DMS 273 (cell line): ENCODE data around the gene SLC23A1.
"Not testable (repeated sequence)": the region's sequence is repeated elsewhere in the genome, so short reads cannot be mapped to it uniquely, and the experiment has no call there.

Experiments used
- DNase-seq: peaks from one replicate; lab custom pipeline; 2025; ENCODE audit not compliant: unreplicated experiment; lab: John Stamatoyannopoulos, UW

Gene SLC23A1

GRCh38 chr5:139371482-139372435 lies 11.3 kb downstream of the SLC23A1 start:
- no peak for DNase-seq

DNA sequence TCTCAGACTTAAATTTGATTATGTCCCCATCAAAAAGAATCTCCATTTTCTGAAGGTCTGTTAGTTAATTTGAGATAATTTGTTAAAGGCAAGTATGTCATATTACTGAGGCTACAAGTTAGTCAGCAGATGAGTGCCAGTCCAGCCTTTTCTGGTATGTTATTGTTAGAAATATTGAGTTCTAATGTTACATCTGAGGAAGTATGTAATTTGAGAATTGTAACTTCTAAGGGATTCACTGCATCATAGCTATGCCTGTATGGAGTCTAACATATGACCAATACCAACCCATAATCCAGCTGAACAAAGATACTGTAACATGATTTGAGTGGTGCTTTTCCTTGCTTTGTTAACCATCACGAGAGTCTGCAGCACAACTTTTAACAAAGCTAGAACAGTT lies 13.9 kb downstream of the SLC23A1 start:
- DNase-seq, result no peak

DNA sequence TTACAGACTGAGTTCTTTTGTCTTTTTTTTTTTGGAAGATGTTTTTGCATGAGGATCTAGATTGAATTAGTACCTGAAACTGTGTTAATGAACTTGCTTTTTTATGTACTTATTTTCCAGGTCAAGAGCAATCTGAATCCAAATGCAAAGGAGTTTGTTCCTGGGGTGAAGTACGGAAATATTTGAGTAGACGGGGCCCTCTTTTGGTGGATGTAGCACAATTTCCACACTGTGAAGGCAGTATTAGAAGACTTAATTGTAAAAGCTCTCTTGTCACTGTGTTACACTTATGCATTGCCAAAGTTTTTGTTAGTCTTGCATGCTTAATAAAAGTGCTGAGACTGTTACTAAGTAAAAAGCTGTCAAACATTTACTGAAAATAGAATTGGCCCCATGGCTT lies 14.5 kb downstream of the SLC23A1 start:
- peak; percentile 46 for DNase-seq

GRCh38 chr5:139364466-139364865 lies 18.6 kb downstream of the SLC23A1 start:
- no peak for DNase-seq

DNA sequence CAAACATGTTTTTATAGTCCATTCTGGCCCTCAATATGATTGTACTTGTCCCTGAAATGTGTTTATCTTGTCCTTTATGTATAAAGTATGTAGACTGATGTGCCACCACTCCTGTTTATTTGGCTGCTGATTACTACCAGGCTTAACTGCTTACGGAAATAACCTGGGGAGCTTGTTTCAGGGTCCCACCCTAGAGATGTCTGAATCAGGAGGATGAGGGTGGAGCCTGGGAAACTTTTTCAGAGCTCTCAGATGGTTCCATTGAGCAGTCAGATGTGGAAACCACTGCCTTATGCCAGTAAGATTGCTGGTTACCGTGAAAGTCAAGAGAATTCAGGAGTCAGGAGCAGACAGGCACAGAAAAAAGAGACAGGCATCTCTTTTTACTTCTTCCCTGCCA lies 19.2 kb downstream of the SLC23A1 start:
- no peak for DNase-seq

DNA sequence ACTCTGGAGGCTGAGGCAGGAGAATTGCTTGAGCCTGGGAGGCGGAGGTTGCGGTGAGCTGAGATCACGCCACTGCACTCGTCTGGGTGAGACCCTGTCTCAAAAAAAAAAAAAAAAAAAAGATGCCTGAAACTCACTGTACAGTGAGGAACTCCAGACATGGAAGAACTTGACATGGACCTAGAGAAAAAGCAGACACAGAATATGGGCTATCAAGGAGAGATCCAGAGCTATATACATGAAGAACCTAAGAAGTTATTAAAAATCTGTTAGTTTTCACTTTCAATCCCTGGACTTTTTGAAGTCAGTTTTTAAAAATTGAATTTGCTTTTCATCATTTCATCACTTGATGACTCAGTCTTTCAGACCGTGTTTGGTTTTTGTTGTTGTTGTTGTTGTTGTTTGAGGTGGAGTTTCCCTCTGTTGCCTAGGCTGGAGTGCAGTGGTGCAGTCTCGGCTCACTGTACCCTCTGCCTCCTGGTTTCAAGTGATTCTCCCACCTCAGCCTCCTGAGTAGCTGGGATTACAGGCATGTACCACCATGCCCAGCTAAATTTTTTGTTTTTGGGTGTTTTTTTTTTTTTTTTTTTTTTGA lies 21.2 kb downstream of the SLC23A1 start:
- DNase-seq, result no peak

GRCh38 chr5:139360384-139360783 lies 22.7 kb downstream of the SLC23A1 start:
- DNase-seq, result no peak

GRCh38 chr5:139358064-139358463 lies 25.0 kb downstream of the SLC23A1 start:
- DNase-seq, result no peak

DNA sequence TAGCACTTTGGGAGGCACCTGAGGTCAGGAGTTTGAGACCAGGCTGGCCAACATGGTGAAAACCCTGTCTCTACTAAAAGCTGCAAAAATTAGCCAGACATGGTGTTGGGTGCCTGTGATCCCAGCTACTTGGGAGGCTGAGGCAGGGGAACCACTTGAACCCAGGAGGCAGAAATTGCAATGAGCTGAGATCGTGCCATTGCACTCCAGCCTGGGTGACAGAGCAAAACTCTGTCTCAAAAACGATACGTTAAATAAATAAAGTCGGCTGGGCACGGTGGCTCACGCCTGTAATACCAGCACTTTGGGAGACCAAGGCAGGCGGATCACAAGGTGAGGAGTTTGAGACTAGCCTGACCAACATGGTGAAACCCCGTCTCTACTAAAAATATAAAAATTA lies 27.2 kb downstream of the SLC23A1 start:
- not testable (repeated sequence) for DNase-seq

DNA sequence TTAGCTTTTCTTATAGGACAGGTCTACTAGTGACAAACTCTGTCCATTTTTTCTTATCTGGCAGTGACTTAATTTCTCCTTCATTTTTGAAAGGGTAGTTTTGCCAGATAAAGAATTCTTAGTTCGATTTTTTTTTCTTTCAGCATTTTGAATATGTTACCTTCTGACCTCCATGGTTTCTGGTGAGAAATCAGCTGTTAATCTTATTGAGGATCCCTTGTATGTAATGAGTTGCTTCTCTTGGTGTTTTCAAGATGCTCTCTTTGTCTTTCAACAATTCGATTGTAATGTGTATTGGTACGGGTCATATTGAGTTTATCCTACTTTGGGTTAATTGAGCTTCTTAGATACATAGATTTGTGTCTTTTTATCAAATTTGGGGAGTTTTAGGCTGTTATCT lies 28.9 kb downstream of the SLC23A1 start:
- DNase-seq, result no peak

- not testable (repeated sequence) for DNase-seq
Measured at GRCh38 chr5:139347863-139348262, 35.2 kb downstream of the SLC23A1 start.

DNA sequence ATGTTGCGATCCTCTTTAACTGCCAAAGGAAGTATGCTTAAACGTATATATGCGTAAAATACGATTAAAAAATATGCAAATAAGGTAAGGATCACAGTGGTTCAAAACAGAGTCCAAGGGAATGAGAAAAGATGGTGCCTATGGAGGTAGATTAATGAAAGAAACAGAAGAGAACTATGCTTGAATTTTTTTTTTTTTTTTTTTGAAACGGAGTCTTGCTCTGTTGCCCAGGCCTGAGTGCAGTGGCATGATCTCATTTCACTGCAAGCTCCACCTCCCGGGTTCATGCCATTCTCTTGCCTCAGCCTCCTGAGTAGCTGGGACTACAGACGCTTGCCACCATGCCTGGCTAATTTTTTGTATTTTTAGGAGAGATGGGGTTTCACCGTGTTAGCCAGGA lies 37.7 kb downstream of the SLC23A1 start:
- not testable (repeated sequence) for DNase-seq

DNA sequence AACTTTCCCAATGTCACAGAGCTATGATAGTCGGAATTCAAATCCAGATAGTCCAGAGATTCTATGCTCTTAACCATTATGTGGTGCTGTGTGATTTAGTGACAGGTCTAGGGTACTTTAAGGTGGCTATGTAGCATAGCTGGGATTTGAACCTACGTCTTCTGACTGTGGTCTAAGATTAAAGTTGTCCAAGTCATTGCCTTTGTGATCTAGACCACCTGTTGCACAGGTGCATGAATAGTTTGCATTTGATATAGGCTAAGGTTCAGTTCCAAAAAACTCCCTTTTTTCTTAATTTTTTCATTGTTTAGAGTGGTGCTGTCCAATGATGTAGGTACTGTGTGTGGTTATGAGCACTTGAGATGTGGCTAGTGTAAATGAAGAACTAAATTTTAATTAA lies 38.9 kb downstream of the SLC23A1 start:
- DNase-seq, result no peak

- DNase-seq, result no peak
Measured at GRCh38 chr5:139343476-139343875, 39.6 kb downstream of the SLC23A1 start.

- DNase-seq, result no peak
Measured at GRCh38 chr5:139342423-139342723, 40.7 kb downstream of the SLC23A1 start.

DNA sequence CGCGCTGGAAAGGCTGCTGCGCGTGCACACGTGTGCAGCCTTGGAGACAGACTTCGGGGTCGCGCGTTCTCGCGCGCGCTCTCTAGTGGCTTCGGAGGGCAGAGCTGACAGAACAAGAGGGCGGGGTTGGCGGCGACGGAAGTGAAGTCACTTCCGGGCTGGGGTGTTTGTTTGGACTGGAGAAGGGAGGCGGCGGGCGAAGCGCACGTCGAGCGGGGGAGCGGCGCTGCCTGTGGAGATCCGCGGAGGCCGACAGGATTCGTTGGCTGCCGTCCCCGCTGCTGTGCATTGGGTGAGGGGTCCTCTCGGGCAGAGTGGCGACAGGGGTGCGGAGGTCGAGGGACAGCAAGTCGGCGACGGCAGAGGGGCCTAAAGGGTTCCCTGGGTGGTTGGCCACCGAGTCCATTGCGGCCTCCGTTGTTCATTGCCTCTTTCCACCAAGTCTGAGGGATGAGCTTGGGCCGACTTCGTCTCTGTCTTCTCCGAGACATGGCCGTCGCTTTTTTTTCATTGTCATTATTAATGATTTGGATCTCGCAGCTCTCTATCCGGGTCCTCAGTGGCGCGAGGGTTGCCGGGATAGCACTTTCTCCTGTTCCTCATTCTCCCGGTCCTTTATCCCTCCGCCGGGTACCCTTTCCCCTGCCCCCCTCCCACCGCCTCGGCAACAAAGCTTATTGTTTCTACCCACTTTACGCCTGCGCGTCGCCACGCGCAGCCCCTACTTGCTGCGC lies 41.2 kb downstream of the SLC23A1 start, which contains the start of gene PAIP2:
PAIP2 (plus strand) TSS at position 166 of the 734 bp plus-strand sequence. CDS start 21,931 bp downstream, outside the sequence.
- DNase-seq, result peak; percentile 99

GRCh38 chr5:139341187-139341688 lies 41.9 kb downstream of the SLC23A1 start:
- no peak for DNase-seq

GRCh38 chr5:139340051-139340450 lies 43.0 kb downstream of the SLC23A1 start:
- DNase-seq, result no peak

DNA sequence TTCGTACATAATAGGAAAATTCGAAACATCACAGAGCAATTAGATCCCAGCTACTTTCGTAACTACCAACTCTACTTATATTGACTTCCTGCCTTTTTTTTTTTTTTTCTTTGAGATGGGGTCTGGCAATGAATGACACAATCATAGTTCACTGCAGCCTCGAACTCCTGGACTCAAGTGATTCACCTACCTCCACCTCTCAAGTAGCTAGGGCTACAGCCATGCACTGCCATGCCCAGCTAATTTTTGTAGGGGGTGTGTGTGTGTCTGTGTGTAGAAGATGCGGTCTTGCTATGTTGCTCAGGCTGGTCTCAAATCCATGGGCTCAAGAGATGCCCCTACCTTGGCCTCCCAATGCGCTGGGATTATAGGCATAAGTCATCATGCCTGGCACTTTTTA lies 47.3 kb downstream of the SLC23A1 start:
- DNase-seq, result peak; percentile 53
